Tibial nerve (tissue), 4 donors: Measurements from ENCODE around the gene DUS2.

Experiments
- CTCF ChIP-seq, 5 experiments: fragments of 200-600 bp in 3 of 5; fragments of 450-650 bp in 2 of 5; sonication (generic) in 3 of 5; IDR thresholded peaks; one replicate each; pipeline ENCODE4 v1.5.1; 2016 to 2019; ENCODE audit warnings: antibody characterized with exemption in 5 of 5, mild to moderate bottlenecking in 3 of 5, moderate library complexity in 2 of 5
- EP300 ChIP-seq, 2 donors: sonication (generic); formaldehyde crosslinking; IDR thresholded peaks; one replicate each; pipeline ENCODE4 v1.6.1; 2017; ENCODE audit warnings: antibody characterized with exemption in 2 of 2, mild to moderate bottlenecking in 1 of 2
- POLR2A ChIP-seq, 2 donors: fragments of 450-650 bp; IDR thresholded peaks; one replicate each; pipeline ENCODE4 v1.6.1; 2017; ENCODE audit warnings: antibody characterized with exemption in 2 of 2, mild to moderate bottlenecking in 2 of 2, moderate library complexity in 2 of 2

GRCh38 chr16:68096491-68096890 lies 73.4 kb downstream of the DUS2 start:
- TF ChIP-seq EP300 (IDR thresholded peaks at IDR 0.05) (no peak), CTCF (IDR thresholded peaks at IDR 0.05) (no peak), POLR2A (IDR thresholded peaks at IDR 0.05) (no peak)
